LNCAP (cell line): ENCODE results near the gene NSRP1.

ENCODE experiments used
- CTCF ChIP-seq: fragments of 450-650 bp; IDR thresholded peaks from 2 replicates; pipeline ENCODE4 v1.5.1; 2017; ENCODE audit warnings: mild to moderate bottlenecking

The NSRP1 gene

DNA sequence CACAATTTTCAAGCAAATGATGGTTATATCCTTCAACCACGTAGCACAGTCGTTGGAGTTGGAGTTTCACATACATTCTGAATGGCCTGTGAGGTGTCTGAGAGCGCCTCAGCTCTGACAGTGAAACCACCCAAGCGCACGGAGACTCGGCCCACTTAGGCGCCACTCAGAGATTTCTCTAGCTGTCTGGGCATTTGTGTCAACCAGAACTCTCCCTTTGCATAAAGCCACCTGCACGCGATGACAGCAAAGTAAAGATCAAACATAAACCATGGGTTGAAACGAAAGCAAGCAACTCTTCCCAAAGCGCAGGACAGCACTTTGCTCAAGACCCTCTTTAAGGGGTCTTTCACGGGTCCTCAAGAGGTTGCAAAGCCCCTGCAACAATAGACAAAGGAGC is 118.3 kb downstream of the NSRP1 start:
- TF ChIP-seq CTCF, result no peak

DNA sequence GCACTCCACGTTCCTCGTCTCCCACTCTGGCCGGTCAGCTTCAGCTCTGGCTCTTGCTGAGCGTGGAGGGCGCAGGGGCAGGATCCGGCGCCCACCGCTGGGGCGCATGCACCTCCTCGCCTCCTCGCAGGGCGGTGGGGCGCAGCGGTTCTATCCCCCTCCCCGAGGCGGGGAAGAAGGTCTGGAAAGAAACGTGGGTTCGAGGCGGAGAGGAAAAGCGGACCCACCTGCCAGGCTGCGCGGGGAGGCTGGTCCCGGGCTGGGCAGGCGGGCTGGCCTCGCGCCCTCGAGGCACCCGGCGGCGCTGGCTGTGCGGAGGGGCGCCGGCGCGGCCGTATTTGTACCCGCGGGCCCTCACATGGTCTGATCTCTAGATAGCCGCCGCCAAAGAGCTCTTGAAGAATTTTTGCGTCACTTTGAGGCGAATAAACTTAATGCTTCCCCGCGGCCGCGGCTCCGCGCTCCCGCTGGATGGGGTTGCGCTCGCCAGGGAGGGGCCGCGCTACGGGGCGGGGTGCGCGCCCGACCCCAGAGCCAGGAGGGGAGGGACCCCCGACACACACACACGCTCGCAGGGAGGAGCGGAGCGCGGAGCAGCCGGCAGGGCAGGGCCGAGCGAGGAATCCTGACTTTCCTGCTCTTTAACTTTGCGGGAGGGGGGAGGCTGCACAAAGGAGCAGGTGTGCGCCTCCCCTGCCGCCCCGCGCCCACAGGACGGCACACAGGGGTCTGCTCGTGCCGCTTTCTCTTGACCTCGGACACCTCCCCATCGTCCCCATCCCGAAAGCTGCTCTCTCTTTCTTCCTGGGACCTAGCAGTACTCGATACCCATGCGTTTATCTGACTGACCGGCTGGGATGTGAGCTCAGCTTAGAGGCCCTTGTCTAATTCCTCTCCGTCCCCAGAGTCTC is 119.0 kb downstream of the NSRP1 start, which contains the start of gene SLC6A4:
Gene SLC6A4 (minus strand): TSS at position 312 of the 911 bp plus-strand sequence. CDS start 13,739 bp downstream, outside the sequence.
- TF ChIP-seq CTCF, result no peak
